Loucy (cell line): ENCODE measurements around the gene TIMM44.

Experiments used
- H2AFZ ChIP-seq: fragments of 200-600 bp; sonication (generic); 2 replicates; pipeline ENCODE4 v1.6.0; 2016; ENCODE audit warnings: antibody characterized with exemption, mild to moderate bottlenecking, low read length, moderate library complexity
- H3F3A ChIP-seq: fragments of 200-600 bp; 2 replicates; pipeline ENCODE4 v1.6.0; 2016; ENCODE audit warnings: antibody characterized with exemption, low read depth, mild to moderate bottlenecking
- H3K27me3 ChIP-seq: fragments of 200-600 bp; sonication (generic); 2 replicates; pipeline ENCODE4 v1.6.1; 2014; ENCODE audit warnings: low read length, mild to moderate bottlenecking; ENCODE audit not compliant: insufficient read depth, poor library complexity, severe bottlenecking
- H3K36me3 ChIP-seq: fragments of 200-600 bp; sonication (generic); 2 replicates; pipeline ENCODE4 v1.6.1; 2016; ENCODE audit warnings: low read length; ENCODE audit not compliant: insufficient read depth
- H3K4me1 ChIP-seq: fragments of 200-600 bp; sonication (generic); 2 replicates; pipeline ENCODE4 v1.5.1; 2014; ENCODE audit warnings: low read length, mild to moderate bottlenecking; ENCODE audit not compliant: insufficient read depth, poor library complexity, severe bottlenecking
- H3K4me2 ChIP-seq: fragments of 200-600 bp; sonication (generic); 2 replicates; pipeline ENCODE4 v1.6.0; 2014; ENCODE audit warnings: antibody characterized with exemption, low read length, low read depth, mild to moderate bottlenecking; ENCODE audit not compliant: poor library complexity, severe bottlenecking
- H3K4me3 ChIP-seq: fragments of 200-600 bp; sonication (generic); 2 replicates; pipeline ENCODE4 v1.5.1; 2014; ENCODE audit warnings: low read length, mild to moderate bottlenecking, mixed read lengths; ENCODE audit not compliant: poor library complexity, severe bottlenecking
- H3K79me2 ChIP-seq: fragments of 200-600 bp; sonication (generic); 2 replicates; pipeline ENCODE4 v1.6.1; 2014; ENCODE audit warnings: low read length; ENCODE audit not compliant: insufficient read depth
- H3K9ac ChIP-seq: fragments of 200-600 bp; sonication (generic); 2 replicates; pipeline ENCODE4 v1.6.0; 2014; ENCODE audit warnings: mild to moderate bottlenecking, low read depth, low read length, moderate library complexity; ENCODE audit not compliant: poor library complexity, severe bottlenecking
- H3K9me2 ChIP-seq: fragments of 200-600 bp; sonication (generic); replicated peaks from 2 replicates; pipeline ENCODE4 v1.6.1; 2016; ENCODE audit warnings: low read depth, low read length, mixed read lengths
- H3K9me3 ChIP-seq: fragments of 200-600 bp; sonication (generic); 2 replicates; pipeline ENCODE4 v1.6.1; 2014; ENCODE audit warnings: mild to moderate bottlenecking, antibody characterized with exemption, low read length, low read depth; ENCODE audit not compliant: insufficient read depth
- H4K20me1 ChIP-seq: fragments of 200-600 bp; sonication (generic); 2 replicates; pipeline ENCODE4 v1.6.0; 2014; ENCODE audit warnings: antibody characterized with exemption, low read length, mild to moderate bottlenecking; ENCODE audit not compliant: insufficient read depth, poor library complexity, severe bottlenecking
- CTCF ChIP-seq: fragments of 200-600 bp; sonication (generic); conservative IDR thresholded peaks from 2 replicates; pipeline ENCODE4 v1.5.1; 2014; ENCODE audit warnings: mild to moderate bottlenecking, antibody characterized with exemption, low read length
- EZH2phosphoT487 ChIP-seq: fragments of 200-600 bp; IDR thresholded peaks from 2 replicates; pipeline ENCODE4 v1.6.1; 2018; ENCODE audit warnings: antibody characterized with exemption, mild to moderate bottlenecking, moderate library complexity, borderline replicate concordance

The TIMM44 gene

DNA sequence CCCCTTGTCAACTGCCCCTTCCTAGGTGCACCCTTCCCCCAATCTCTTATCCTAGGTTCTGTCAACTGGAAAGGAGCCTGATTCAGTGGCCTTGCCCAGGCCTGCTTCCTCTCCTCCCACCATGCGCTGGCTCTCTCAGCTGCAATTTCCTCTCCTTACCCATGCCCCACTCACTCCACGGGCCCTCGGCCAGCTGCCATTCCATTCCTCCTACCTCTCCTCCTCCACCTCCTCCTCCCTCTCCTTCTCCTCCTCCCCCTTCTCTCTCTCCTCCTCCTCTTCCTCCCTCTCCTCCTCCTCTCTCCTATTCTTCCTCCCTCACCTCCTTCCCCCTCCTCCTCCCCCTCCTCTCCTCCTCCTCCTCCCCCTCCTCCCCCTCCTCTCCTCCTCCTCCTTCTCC is 9.6 kb upstream of the TIMM44 start:
- Histone ChIP-seq H3K79me2 (no peaks in the 10 kb centered on the region), H3K36me3 (peaks cover 5% of the 10 kb centered on the region; the same call in 1 of the 2 replicates), H2AFZ (no peak overlapping the region), H4K20me1 (no peaks in the 10 kb centered on the region), H3K4me1 (peaks cover 4% of the 10 kb centered on the region), H3K4me2 (no peak overlapping the region), H3K27me3 (no peaks in the 10 kb centered on the region), H3K9me2 (no peaks in the 10 kb centered on the region), H3K4me3 (no peak overlapping the region), H3K9ac (no peak overlapping the region), H3F3A (no peaks in the 10 kb centered on the region), H3K9me3 (no peaks in the 10 kb centered on the region)
- TF ChIP-seq CTCF (no peak), EZH2phosphoT487 (no peak)

- H3K4me1 ChIP-seq: peaks cover 9% of the 10 kb centered on the region
- no peak overlapping the region for H3K4me2 ChIP-seq
- no peak overlapping the region for H2AFZ ChIP-seq
- H4K20me1 ChIP-seq: no peaks in the 10 kb centered on the region
- peaks cover 4% of the 10 kb centered on the region for H3K79me2 ChIP-seq
- H3K9me2 ChIP-seq: no peaks in the 10 kb centered on the region
- H3K9ac ChIP-seq: no peak overlapping the region
- TF ChIP-seq CTCF (no peak), EZH2phosphoT487 (no peak)
- no peaks in the 10 kb centered on the region for H3K9me3 ChIP-seq
- H3K4me3 ChIP-seq: no peak overlapping the region
- no peaks in the 10 kb centered on the region for H3F3A ChIP-seq
- H3K27me3 ChIP-seq: no peaks in the 10 kb centered on the region
- no peaks in the 10 kb centered on the region for H3K36me3 ChIP-seq
These were observed 4.5 kb upstream of the TIMM44 start for GRCh38 chr19:7947939-7948338.

DNA sequence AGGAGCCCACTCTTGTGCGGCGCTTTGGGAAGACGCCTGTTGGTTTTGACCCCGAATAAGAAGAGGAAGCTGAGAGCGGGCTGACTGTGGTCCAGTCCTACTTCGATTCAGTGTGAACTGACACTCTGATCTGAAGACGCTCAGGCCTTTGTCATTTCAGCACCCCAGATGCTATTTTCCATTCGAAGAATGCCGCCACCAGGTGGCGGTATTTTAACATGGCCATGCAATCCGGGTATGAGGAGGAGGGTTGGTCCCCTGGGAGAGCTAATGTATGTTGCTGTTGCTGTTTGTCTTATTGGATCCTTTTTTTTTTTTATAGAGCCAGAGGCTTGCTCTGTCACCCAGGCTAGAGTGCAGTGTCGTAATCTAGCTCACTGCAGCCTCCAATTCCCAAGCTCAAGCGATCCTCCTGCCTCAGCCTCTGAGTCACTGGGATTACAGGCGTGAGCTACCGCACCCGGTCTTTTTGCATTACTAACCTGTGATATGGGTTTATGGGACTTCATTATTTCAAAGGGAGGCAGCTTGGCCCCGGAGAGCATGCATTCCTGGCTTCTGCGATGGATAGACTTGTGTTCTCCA is 803 bp upstream of the TIMM44 start:
- Histone ChIP-seq H3K9me3 (no peaks in the 10 kb centered on the region), H3K4me1 (peaks cover 6% of the 10 kb centered on the region), H3K79me2 (peaks cover 31% of the 10 kb centered on the region), H3K9me2 (no peaks in the 10 kb centered on the region), H3K9ac (peak overlapping the region; percentile 60), H3K27me3 (no peaks in the 10 kb centered on the region), H3K36me3 (no peaks in the 10 kb centered on the region), H4K20me1 (no peaks in the 10 kb centered on the region), H3F3A (no peaks in the 10 kb centered on the region), H3K4me2 (peak overlapping the region; percentile 89), H2AFZ (peak overlapping the region; percentile 80), H3K4me3 (peak overlapping the region; percentile 80)
- TF ChIP-seq EZH2phosphoT487 (no peak), CTCF (peak; percentile 95)
